Measurements from ENCODE around the gene SYNPR.

DNA sequence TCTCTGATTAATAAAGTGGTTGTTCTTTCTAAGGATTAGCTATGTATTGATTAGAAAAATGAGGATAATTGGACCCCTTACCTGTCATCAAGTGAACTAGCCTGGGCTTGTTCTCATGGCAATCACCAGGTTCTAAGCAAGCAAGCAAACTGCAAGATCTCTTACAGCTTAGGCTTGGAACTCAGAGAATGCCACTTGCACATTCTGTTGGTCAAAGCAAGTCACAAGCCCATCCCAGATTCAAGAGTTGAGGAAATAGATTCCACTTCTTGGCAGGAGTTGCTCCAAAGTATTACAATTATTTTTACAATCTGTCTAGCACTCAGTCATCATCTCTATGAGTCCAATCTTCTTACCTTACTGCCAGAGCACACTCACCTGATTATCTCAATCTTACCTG lies 180.3 kb downstream of the SYNPR start:
- no peak for TF ChIP-seq ZFP30 (CRISPR knock-in tag; IDR thresholded peaks at IDR 0.05)
- TF ChIP-seq, protein P1, sequence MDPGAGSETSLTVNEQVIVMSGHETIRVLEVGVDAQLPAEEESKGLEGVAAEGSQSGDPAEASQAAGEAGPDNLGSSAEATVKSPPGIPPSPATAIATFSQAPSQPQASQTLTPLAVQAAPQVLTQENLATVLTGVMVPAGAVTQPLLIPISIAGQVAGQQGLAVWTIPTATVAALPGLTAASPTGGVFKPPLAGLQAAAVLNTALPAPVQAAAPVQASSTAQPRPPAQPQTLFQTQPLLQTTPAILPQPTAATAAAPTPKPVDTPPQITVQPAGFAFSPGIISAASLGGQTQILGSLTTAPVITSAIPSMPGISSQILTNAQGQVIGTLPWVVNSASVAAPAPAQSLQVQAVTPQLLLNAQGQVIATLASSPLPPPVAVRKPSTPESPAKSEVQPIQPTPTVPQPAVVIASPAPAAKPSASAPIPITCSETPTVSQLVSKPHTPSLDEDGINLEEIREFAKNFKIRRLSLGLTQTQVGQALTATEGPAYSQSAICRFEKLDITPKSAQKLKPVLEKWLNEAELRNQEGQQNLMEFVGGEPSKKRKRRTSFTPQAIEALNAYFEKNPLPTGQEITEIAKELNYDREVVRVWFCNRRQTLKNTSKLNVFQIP (CRISPR knock-in tag; IDR thresholded peaks at IDR 0.05; ENCODE audit: borderline replicate concordance, low read depth), result no peak
- TF ChIP-seq OSR1 (CRISPR knock-in tag; IDR thresholded peaks at IDR 0.05), result no peak
- TF ChIP-seq SNAI2 (CRISPR knock-in tag; IDR thresholded peaks at IDR 0.05), result no peak
- TF ChIP-seq, protein P2, sequence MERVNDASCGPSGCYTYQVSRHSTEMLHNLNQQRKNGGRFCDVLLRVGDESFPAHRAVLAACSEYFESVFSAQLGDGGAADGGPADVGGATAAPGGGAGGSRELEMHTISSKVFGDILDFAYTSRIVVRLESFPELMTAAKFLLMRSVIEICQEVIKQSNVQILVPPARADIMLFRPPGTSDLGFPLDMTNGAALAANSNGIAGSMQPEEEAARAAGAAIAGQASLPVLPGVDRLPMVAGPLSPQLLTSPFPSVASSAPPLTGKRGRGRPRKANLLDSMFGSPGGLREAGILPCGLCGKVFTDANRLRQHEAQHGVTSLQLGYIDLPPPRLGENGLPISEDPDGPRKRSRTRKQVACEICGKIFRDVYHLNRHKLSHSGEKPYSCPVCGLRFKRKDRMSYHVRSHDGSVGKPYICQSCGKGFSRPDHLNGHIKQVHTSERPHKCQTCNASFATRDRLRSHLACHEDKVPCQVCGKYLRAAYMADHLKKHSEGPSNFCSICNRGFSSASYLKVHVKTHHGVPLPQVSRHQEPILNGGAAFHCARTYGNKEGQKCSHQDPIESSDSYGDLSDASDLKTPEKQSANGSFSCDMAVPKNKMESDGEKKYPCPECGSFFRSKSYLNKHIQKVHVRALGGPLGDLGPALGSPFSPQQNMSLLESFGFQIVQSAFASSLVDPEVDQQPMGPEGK (CRISPR knock-in tag; IDR thresholded peaks at IDR 0.05; ENCODE audit: borderline replicate concordance), result no peak
- TF ChIP-seq CSRNP3 (CRISPR knock-in tag; IDR thresholded peaks at IDR 0.05), result no peak
- TF ChIP-seq, protein P3, sequence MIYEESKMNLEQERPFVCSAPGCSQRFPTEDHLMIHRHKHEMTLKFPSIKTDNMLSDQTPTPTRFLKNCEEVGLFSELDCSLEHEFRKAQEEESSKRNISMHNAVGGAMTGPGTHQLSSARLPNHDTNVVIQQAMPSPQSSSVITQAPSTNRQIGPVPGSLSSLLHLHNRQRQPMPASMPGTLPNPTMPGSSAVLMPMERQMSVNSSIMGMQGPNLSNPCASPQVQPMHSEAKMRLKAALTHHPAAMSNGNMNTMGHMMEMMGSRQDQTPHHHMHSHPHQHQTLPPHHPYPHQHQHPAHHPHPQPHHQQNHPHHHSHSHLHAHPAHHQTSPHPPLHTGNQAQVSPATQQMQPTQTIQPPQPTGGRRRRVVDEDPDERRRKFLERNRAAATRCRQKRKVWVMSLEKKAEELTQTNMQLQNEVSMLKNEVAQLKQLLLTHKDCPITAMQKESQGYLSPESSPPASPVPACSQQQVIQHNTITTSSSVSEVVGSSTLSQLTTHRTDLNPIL (CRISPR knock-in tag; IDR thresholded peaks at IDR 0.05; ENCODE audit: low read depth), result no peak
- no peak for TF ChIP-seq ZFP3 (CRISPR knock-in tag; IDR thresholded peaks at IDR 0.05)
- TF ChIP-seq GLIS3 (CRISPR knock-in tag; IDR thresholded peaks at IDR 0.05), result no peak
- TF ChIP-seq ISL1 (CRISPR knock-in tag; IDR thresholded peaks at IDR 0.05), result no peak
- no peak for TF ChIP-seq ZNF70 (CRISPR knock-in tag; IDR thresholded peaks at IDR 0.05)
- TF ChIP-seq TCF4 (CRISPR knock-in tag; IDR thresholded peaks at IDR 0.05; ENCODE audit: borderline replicate concordance), result no peak

All from SK-N-SH treated with all-trans-retinoic acid at 6 μM for 48 hours (cell line).